ENCODE results near the gene FSIP2.

- TF ChIP-seq EZH2phosphoT487 (IDR thresholded peaks at IDR 0.05; ENCODE audit: low read depth, severe bottlenecking, unreplicated experiment) (no peak), EZH2 (IDR thresholded peaks at IDR 0.05; ENCODE audit: borderline replicate concordance) (no peak), CTCF (IDR thresholded peaks at IDR 0.05; ENCODE audit: poor library complexity) (no peak)
These were observed 87.0 kb downstream of the FSIP2 start for GRCh38 chr2:185825557-185825956.
